ENCODE data around the gene PTTG1IP. TPM values are rescaled to one million over a fixed set of nuclear protein-coding genes. Genes with fewer than 3 reads are reported as not detected.

PTTG1IP gene
- total and polyA plus RNA-seq, 2 of the 13 experiments (the other 11 are each of a cell fraction or from before 2014, with no cell fraction given), result 161 to 700 TPM

GRCh38 chr21:44846485-44847260 is 26.8 kb downstream of the PTTG1IP start (continued):
- TF ChIP-seq NR1H2 (CRISPR knock-in tag; IDR thresholded peaks at IDR 0.05; ENCODE audit: borderline replicate concordance, low read depth) (no peak), SALL1 (CRISPR knock-in tag; IDR thresholded peaks at IDR 0.05) (0 out of 2 replicates have a peak, but pooled peaks have one; percentile 12), ATF3 (CRISPR knock-in tag; IDR thresholded peaks at IDR 0.05) (0 out of 2 replicates have a peak, but pooled peaks have one; percentile 20), ZNF597 (CRISPR knock-in tag; IDR thresholded peaks at IDR 0.05) (no peak), ZNF3 (CRISPR knock-in tag; IDR thresholded peaks at IDR 0.05) (no peak), KLF11 (CRISPR knock-in tag; IDR thresholded peaks at IDR 0.05) (no peak), PAXIP1 (CRISPR knock-in tag; conservative IDR thresholded peaks at IDR 0.05) (peak; percentile 39; the same call in 1 of the 2 replicates), ZSCAN21 (CRISPR knock-in tag; IDR thresholded peaks at IDR 0.05; ENCODE audit: borderline replicate concordance) (peak; percentile 72; the same call in 1 of the 2 replicates), ZNF609 (CRISPR knock-in tag; IDR thresholded peaks at IDR 0.05; ENCODE audit: borderline replicate concordance) (peak; percentile 51; the same call in 1 of the 2 replicates), ZNF704 (CRISPR knock-in tag; IDR thresholded peaks at IDR 0.05; ENCODE audit: borderline replicate concordance) (no peak), ZNF18 (CRISPR knock-in tag; IDR thresholded peaks at IDR 0.05; ENCODE audit: insufficient replicate concordance) (peak; percentile 74), FOXA3 (CRISPR knock-in tag; IDR thresholded peaks at IDR 0.05) (peak; percentile 41)

Data from HepG2 (cell line).